Caki2 (cell line): ENCODE results near the gene SLC27A2. TPM values are rescaled to one million over a fixed set of nuclear protein-coding genes. Genes with fewer than 3 reads are reported as not detected.
"Not testable (repeated sequence)": the region's sequence is repeated elsewhere in the genome, so short reads cannot be mapped to it uniquely, and the experiment has no call there.

Experiments
- DNase-seq: peaks from one replicate; pipeline ENCODE4 v3.0.0-alpha.2; 2015; ENCODE audit warnings: low read depth
- in situ Hi-C: cut with HindIII; loops from 2 replicates; pipeline ENCODE4 v1.10.0; 2016; ENCODE audit warnings: low sequenced_read_pairs, low pct_unique_long_range_greater_than_20kb, mixed read lengths
- total RNA-seq: library from RNA; depleted of rRNA; stranded (reverse); fragments of >200 nt; shearing (Covaris generic); gene quantifications from 2 replicates; pipeline ENCODE4 v1.2.3, GENCODE V29; 2014; ENCODE audit warnings: low replicate concordance

SLC27A2 gene
- total RNA-seq, 1 experiment from 2014 or later = 0.57 TPM

GRCh38 chr15:50151476-50151875 lies 30.5 kb upstream of the SLC27A2 start:
- in situ Hi-C loops = no loop called here

GRCh38 chr15:50158236-50158635 lies 23.8 kb upstream of the SLC27A2 start:
- DNase-seq, in situ Hi-C loops: not testable (repeated sequence)

More at GRCh38 chr15:50151476-50151875, 30.5 kb upstream of the SLC27A2 start:
- DNase-seq = no peak

- peak; percentile 27 for DNase-seq
- in situ Hi-C loops = no loop called here
Measured at GRCh38 chr15:50162969-50163718, 18.9 kb upstream of the SLC27A2 start.

GRCh38 chr15:50163719-50164410 lies 18.1 kb upstream of the SLC27A2 start:
- in situ Hi-C loops = no loop called here
- DNase-seq = no peak

GRCh38 chr15:50164458-50164857 lies 17.5 kb upstream of the SLC27A2 start:
- DNase-seq = no peak
- in situ Hi-C loops = no loop called here

GRCh38 chr15:50166216-50166615 lies 15.8 kb upstream of the SLC27A2 start:
- no peak for DNase-seq
- in situ Hi-C loops = no loop called here

- DNase-seq = no peak
- in situ Hi-C loops = no loop called here
Measured at GRCh38 chr15:50167110-50167509, 14.9 kb upstream of the SLC27A2 start.

GRCh38 chr15:50168379-50168778 lies 13.6 kb upstream of the SLC27A2 start:
- in situ Hi-C loops = no loop called here
- no peak for DNase-seq

- DNase-seq = no peak
- in situ Hi-C loops = no loop called here
Measured at GRCh38 chr15:50168783-50169411, 13.1 kb upstream of the SLC27A2 start.

- DNase-seq, in situ Hi-C loops: not testable (repeated sequence)
Measured at GRCh38 chr15:50172360-50172895, 9.6 kb upstream of the SLC27A2 start.

- in situ Hi-C loops = no loop called here
- no peak for DNase-seq
Measured at GRCh38 chr15:50176869-50177268, 5.1 kb upstream of the SLC27A2 start.

- in situ Hi-C loops = no loop called here
- no peak for DNase-seq
Measured at GRCh38 chr15:50180091-50180490, 1.9 kb upstream of the SLC27A2 start.

- DNase-seq = no peak
- in situ Hi-C loops = no loop called here
Measured at GRCh38 chr15:50180582-50180981, 1.4 kb upstream of the SLC27A2 start.

GRCh38 chr15:50181201-50181968 lies 611 bp upstream of the SLC27A2 start:
- DNase-seq = no peak
- in situ Hi-C loops = no loop called here

- in situ Hi-C loops = no loop called here
- peak; percentile 29 for DNase-seq
Measured at GRCh38 chr15:50182219-50183013, 420 bp downstream of the SLC27A2 start.

- no peak for DNase-seq
- in situ Hi-C loops = no loop called here
Measured at GRCh38 chr15:50183112-50183794, 1.3 kb downstream of the SLC27A2 start.

GRCh38 chr15:50184863-50185504 lies 3.0 kb downstream of the SLC27A2 start:
- no peak for DNase-seq
- in situ Hi-C loops = no loop called here
